ENCODE data around the gene ATF7. TPM values are rescaled to one million over a fixed set of nuclear protein-coding genes. Genes with fewer than 3 reads are reported as not detected.
"Not testable (repeated sequence)": the region's sequence is repeated elsewhere in the genome, so short reads cannot be mapped to it uniquely, and the experiment has no call there.

ATF7 gene
- total RNA-seq, 1 donor from 2014 or later: 61.2 TPM

DNA sequence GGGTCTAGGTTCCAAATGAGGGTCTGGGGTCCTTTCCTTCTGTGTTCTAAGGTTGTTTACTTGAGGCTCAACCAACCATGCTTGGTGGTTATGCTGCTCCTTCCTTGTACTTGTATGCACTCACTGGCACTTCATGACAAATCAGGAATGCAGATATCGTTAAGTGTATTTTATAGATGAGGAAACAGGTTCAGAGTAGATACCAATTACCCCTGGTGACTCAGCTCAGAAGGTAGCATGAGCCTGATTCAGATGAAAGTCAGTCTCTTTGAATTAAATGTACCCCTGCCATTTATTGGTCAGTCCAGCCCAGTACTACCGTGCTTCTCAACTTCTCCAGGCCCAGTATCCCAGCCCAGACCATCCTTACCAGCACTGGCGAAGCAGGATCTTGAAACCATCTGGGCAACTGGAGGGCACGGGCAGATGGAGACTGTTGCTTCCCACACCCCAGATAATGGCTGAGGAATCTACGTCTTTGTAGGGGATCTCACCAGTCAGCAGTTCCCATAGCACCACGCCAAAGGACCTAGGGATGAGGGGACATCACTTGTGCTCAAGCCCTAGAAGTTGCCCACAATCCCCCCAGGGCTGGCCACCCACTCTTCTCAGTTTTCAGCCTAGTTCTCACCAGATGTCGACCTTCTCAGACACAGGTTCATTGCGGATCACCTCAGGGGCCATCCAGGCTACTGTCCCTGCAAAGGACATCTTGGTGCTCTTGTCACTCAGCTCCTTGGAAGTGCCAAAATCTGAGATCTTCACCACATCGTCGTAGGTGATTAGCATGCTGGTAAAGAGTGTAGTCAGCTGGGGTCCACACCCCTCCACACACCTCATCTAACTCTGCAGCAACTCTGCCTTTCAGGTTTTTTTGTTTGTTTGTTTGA is 141.3 kb downstream of the ATF7 start:
- ATAC-seq: peak in 1 of 2 donors; percentile 10
- Histone ChIP-seq H3K27ac (no peak overlapping the region), H3K27me3 (ENCODE audit: low read depth) (no peaks in the 10 kb centered on the region), H3K4me3 (no peak overlapping the region), H3K36me3 (peaks cover 71% of the 10 kb centered on the region), H3K4me1 (peaks cover 27% of the 10 kb centered on the region), H3K9me3 (no peaks in the 10 kb centered on the region)
- TF ChIP-seq, protein P1, sequence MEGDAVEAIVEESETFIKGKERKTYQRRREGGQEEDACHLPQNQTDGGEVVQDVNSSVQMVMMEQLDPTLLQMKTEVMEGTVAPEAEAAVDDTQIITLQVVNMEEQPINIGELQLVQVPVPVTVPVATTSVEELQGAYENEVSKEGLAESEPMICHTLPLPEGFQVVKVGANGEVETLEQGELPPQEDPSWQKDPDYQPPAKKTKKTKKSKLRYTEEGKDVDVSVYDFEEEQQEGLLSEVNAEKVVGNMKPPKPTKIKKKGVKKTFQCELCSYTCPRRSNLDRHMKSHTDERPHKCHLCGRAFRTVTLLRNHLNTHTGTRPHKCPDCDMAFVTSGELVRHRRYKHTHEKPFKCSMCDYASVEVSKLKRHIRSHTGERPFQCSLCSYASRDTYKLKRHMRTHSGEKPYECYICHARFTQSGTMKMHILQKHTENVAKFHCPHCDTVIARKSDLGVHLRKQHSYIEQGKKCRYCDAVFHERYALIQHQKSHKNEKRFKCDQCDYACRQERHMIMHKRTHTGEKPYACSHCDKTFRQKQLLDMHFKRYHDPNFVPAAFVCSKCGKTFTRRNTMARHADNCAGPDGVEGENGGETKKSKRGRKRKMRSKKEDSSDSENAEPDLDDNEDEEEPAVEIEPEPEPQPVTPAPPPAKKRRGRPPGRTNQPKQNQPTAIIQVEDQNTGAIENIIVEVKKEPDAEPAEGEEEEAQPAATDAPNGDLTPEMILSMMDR (IDR thresholded peaks at IDR 0.05): no peak
- DNase-seq: no peak
- intact Hi-C loops (cut with DNase I): no loop called here

DNA sequence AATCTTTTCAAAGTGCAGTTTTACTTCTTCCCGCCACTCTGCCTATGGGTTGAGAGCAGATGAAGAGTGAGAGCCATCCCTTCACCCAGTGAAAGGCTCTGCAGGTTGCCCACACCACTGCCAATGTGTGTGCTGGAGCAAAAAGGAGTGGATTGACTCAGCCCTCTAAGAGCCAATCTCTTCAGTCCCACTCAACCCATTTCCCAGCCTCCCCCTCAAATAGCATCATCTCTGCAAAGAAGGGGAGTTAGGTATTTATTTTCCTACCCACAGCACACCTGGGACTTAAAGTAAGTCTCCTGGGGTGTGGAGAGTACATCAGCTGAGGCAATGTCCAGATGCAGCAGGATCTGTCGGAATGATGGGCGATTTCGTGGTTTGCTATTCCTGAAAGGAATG is 142.2 kb downstream of the ATF7 start:
- TF ChIP-seq, protein P1 (IDR thresholded peaks at IDR 0.05): no peak
- DNase-seq (no peak), ATAC-seq (no peak)
- intact Hi-C loops (cut with DNase I): no loop called here
- Histone ChIP-seq H3K4me3 (no peak overlapping the region), H3K4me1 (peaks cover 27% of the 10 kb centered on the region), H3K9me3 (no peaks in the 10 kb centered on the region), H3K36me3 (peaks cover 80% of the 10 kb centered on the region), H3K27ac (no peak overlapping the region), H3K27me3 (ENCODE audit: low read depth) (no peaks in the 10 kb centered on the region)

DNA sequence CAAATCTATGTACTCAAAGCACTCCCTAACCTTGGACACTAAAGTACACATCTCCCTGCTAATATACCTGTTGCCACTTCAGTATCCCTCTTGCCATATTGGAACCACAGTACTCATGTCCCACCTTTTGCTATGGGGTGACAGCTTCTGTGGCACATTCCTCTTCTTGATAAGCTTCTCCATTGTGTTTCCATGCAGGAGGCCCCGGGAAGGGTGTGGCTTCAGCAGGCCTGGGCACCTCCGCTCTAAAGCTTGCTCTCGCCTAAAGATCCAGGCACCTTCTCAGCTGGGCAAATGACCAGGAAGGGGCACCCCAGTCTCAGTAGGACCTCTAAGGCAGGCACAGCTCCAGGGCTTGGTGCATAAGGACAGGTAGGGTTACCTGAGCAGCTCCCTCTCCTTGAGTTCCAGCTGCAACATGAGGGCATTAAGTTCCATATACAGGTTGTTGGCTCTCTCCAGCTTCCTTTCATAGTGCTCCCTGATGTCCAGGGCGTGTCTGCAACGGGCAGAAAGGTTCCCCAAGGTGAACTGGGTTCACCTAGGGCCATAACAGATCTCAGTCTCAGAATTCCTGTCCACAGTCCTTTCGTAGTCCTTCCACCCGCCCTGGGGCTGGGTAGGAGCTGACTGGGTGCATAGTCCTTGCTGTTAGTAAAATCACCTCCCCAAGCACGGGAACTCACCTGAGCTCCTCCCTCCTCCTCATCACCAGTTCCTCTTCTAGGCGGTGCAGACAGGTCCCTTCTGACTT is 142.8 kb downstream of the ATF7 start:
- TF ChIP-seq, protein P1 (IDR thresholded peaks at IDR 0.05): no peak
- no peak overlapping the region for H3K4me3 ChIP-seq
- DNase-seq (no peak), ATAC-seq (no peak)
- H3K27ac ChIP-seq: no peak overlapping the region
- no peaks in the 10 kb centered on the region for H3K27me3 ChIP-seq (ENCODE audit: low read depth)
- peaks cover 27% of the 10 kb centered on the region for H3K4me1 ChIP-seq
- H3K9me3 ChIP-seq: no peaks in the 10 kb centered on the region
- peaks cover 86% of the 10 kb centered on the region for H3K36me3 ChIP-seq
- intact Hi-C loops (cut with DNase I): no loop called here

DNA sequence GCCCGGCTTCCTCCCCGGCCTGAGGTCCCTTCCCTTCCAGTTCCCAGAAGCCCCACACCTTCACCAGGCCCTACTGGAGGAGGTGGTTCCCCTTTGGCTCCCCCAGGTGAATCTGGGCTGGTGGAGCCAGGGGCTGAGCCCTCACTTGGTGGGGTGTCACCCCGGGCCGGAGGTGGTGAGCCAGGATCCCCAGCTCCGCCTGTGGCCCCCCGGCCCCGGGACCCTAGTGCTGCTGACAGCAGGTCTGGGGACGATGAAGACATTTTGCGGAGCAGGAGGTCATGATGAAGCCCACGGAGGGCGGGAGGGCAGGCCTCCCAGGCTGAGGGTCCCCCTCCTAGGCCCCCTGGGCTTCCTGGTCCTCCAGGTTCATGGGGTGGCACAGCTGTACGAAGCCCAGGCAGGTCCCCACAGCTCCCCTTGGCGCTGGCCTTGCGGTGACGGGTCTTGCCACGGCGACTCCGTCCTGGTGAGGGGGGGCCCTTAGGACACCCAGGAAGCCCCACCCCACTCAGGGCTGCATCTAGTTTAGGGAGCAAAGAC is 143.5 kb downstream of the ATF7 start:
- Histone ChIP-seq H3K4me1 (peaks cover 20% of the 10 kb centered on the region), H3K27me3 (ENCODE audit: low read depth) (no peaks in the 10 kb centered on the region), H3K36me3 (peaks cover 93% of the 10 kb centered on the region), H3K4me3 (no peak overlapping the region), H3K27ac (no peak overlapping the region), H3K9me3 (no peaks in the 10 kb centered on the region)
- ATAC-seq (peak; percentile 8 to 13), DNase-seq (no peak)
- intact Hi-C loops (cut with DNase I): no loop called here
- TF ChIP-seq, protein P1 (IDR thresholded peaks at IDR 0.05): no peak

DNA sequence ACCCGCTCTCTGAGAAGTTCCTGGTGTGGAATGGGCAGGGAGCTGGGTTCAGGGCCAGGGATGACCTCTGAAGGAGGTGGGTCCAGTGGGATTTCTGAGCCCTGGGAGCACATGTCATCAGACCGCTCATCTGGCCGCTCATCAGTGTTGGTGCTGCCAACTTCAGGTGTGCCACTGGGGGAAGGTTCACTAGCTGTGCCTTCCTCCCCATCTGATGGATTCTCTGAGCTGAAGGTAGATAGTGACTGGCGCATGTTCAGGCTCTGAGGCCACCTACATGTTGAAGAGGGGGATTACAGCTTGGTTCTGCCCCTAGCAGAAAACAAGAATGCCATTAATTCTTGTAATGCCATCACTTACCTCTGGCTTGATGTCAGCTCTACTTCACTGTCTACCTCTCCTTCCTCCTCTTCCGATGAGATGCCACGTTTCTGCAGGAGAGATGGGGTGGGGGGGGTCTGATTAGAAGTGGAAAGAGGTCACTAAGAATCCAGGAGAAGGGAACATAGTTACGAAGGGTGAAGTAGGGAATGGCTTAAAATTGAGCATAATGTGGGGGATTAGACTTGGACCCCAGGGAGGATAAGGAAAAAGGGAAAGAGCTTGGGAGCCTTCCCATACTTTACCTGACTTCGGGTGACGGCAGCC is 144.1 kb downstream of the ATF7 start:
- intact Hi-C loops (cut with DNase I): no loop called here
- DNase-seq (no peak), ATAC-seq (no peak)

DNA sequence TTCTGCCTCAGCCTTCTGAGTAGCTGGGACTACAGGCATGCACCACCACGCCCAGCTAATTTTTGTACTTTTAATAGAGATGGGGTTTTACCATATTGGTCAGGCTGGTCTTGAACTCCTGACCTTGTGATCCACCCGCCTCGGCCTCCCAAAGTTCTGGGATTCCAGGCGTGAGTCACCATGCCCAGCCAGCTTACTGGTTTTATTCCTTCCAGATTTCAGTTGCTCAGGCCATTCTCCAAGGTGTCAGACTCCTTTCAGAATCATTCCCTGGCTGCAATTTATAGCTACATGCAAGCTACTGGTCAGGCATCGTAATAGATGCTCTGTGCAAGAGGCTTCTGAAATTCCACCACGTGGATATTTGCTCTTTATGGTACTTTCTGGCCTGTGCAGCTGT is 144.7 kb downstream of the ATF7 start:
- intact Hi-C loops (cut with DNase I); H3K27ac ChIP-seq; H3K27me3 ChIP-seq (ENCODE audit: low read depth); ATAC-seq; H3K4me3 ChIP-seq; H3K9me3 ChIP-seq; DNase-seq: not testable (repeated sequence)
- H3K36me3 ChIP-seq: peaks cover 98% of the 10 kb centered on the region
- H3K4me1 ChIP-seq: peaks cover 13% of the 10 kb centered on the region

More for the DNA sequence above, 144.1 kb downstream of the ATF7 start:
- Histone ChIP-seq H3K27me3 (ENCODE audit: low read depth) (no peaks in the 10 kb centered on the region), H3K9me3 (no peaks in the 10 kb centered on the region), H3K4me3 (no peak overlapping the region), H3K36me3 (peaks cover 98% of the 10 kb centered on the region), H3K4me1 (peaks cover 14% of the 10 kb centered on the region), H3K27ac (no peak overlapping the region)
- TF ChIP-seq, protein P1 (IDR thresholded peaks at IDR 0.05): no peak
